Measurements from ENCODE around the gene ZDHHC7. TPM values are rescaled to one million over a fixed set of nuclear protein-coding genes. Genes with fewer than 3 reads are reported as not detected.

The ZDHHC7 gene
- total RNA-seq, 3 donors from 2014 or later (not counting 1 experiment from before 2014, with no cell fraction given) = 37.9 to 64.9 (median 45.2) TPM

DNA sequence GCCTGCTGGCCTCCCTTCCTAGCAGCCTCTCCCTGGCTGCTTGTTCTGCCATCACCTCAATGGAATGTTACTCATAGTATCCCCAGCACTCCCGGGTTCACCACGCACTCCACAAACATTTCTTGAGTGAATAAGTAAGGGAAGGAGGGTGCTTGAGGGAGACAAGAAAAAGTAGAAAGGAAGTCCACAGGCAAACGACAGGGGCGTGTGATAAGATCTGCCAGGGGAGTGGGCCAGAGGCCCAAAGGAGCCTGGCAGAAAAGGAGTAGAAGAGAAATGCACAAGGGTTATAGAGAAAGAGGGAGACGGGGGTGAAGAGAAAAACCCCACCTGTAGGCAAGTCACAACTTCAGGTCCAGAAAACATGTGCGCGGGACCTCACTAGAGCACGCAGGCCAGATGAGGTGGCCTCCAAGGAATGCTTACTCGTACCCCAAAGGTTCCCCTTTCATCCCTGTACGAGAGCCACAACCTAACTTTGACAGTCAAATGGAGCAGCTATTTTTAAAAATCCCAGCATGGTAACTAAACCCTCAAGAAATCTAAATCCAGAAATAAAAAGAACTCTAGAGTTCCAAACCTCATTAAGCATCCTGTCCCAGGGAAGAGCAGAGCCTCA, 6.6 kb downstream of the ZDHHC7 start:
- intact Hi-C loops (cut with micrococcal nuclease) = no loop called here
- H3K4me3 ChIP-seq (ENCODE audit: low read length) = no peak overlapping the region
- TF ChIP-seq, protein P1, sequence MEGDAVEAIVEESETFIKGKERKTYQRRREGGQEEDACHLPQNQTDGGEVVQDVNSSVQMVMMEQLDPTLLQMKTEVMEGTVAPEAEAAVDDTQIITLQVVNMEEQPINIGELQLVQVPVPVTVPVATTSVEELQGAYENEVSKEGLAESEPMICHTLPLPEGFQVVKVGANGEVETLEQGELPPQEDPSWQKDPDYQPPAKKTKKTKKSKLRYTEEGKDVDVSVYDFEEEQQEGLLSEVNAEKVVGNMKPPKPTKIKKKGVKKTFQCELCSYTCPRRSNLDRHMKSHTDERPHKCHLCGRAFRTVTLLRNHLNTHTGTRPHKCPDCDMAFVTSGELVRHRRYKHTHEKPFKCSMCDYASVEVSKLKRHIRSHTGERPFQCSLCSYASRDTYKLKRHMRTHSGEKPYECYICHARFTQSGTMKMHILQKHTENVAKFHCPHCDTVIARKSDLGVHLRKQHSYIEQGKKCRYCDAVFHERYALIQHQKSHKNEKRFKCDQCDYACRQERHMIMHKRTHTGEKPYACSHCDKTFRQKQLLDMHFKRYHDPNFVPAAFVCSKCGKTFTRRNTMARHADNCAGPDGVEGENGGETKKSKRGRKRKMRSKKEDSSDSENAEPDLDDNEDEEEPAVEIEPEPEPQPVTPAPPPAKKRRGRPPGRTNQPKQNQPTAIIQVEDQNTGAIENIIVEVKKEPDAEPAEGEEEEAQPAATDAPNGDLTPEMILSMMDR (IDR thresholded peaks at IDR 0.05) = no peak
- peaks cover 28% of the 10 kb centered on the region for H3K4me1 ChIP-seq (ENCODE audit: control insufficient read depth, insufficient read depth, low read length)
- no peaks in the 10 kb centered on the region for H3K9me3 ChIP-seq (ENCODE audit: control insufficient read depth, insufficient read depth, low read length)
- WGBS (ENCODE audit: insufficient coverage) = 67% methylated on average over 8 of the region's 10 CpGs
- Mint-ChIP-seq H3K27me3 (ENCODE audit: low read depth in 2 of 2) (no peaks in the 10 kb centered on the region), H3K36me3 (no peaks in the 10 kb centered on the region), H3K9me3 (no peaks in the 10 kb centered on the region), H3K4me3 (no peak overlapping the region), H3K27ac (peak overlapping the region in 1 of 2 donors; percentile 43), H3K4me1 (peaks cover 51 to 66% of the 10 kb centered on the region in 2 donors)
- H3K27ac ChIP-seq (ENCODE audit: low read length) = no peak overlapping the region
- H3K36me3 ChIP-seq (ENCODE audit: control insufficient read depth, insufficient read depth, low read length) = peaks cover 3% of the 10 kb centered on the region
- H3K27me3 ChIP-seq (ENCODE audit: control insufficient read depth, insufficient read depth, low read length) = no peaks in the 10 kb centered on the region
- DNase-seq (no peak), ATAC-seq (no peak)

DNA sequence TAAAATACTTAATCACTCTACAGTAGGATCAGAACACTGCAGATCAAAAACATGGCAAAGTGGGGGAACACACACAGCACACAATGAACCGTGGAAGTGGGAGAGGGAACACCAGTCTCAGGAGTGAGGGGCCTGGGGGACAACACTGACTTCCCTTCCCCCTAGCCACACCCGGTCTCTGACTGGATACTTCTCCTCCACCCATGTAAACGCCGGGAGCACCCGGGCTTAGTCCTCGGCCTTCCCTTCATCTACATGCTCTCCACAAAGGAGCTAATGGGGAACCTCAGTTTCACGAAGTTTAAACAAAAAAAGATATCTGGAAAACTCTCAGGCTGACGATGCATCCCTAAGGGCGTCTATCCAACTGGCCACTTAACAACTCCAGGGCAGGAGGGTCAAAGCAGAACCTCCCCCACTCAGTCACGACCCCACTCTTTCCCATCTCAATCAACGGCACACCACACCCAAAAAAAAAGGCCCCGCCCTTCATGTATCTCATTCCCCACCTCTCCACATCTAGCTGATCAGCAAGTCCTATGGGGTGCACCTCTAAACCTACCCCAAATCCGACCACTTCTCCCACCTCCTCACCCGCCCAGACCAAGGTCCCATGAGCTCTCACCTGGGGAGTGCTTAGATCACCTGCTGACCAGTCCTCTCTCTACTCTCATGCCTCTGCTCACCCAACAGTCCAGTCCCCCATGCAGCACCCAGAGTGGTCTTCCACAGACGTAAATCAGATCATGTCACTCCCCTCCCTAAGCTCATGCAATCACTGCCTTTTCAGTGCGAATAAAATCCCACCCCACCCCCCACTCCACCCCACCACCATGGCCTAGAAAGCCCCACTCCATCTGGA, 7.4 kb downstream of the ZDHHC7 start:
- Mint-ChIP-seq H3K27ac (peak overlapping the region in 1 of 2 donors; percentile 78), H3K4me3 (no peak overlapping the region), H3K27me3 (ENCODE audit: low read depth in 2 of 2) (no peaks in the 10 kb centered on the region), H3K9me3 (no peaks in the 10 kb centered on the region), H3K4me1 (peaks cover 57 to 66% of the 10 kb centered on the region in 2 donors), H3K36me3 (no peaks in the 10 kb centered on the region)
- Histone ChIP-seq H3K9me3 (ENCODE audit: control insufficient read depth, insufficient read depth, low read length) (no peaks in the 10 kb centered on the region), H3K4me3 (ENCODE audit: low read length) (no peak overlapping the region), H3K36me3 (ENCODE audit: control insufficient read depth, insufficient read depth, low read length) (peaks cover 5% of the 10 kb centered on the region), H3K27ac (ENCODE audit: low read length) (no peak overlapping the region), H3K27me3 (ENCODE audit: control insufficient read depth, insufficient read depth, low read length) (no peaks in the 10 kb centered on the region), H3K4me1 (ENCODE audit: control insufficient read depth, insufficient read depth, low read length) (peaks cover 27% of the 10 kb centered on the region)
- no peak for DNase-seq
- TF ChIP-seq, protein P1 (IDR thresholded peaks at IDR 0.05) = no peak
- intact Hi-C loops (cut with micrococcal nuclease) = no loop called here
- no peak for ATAC-seq
- 87% methylated on average over 16 of the region's 16 CpGs for WGBS (ENCODE audit: insufficient coverage)

DNA sequence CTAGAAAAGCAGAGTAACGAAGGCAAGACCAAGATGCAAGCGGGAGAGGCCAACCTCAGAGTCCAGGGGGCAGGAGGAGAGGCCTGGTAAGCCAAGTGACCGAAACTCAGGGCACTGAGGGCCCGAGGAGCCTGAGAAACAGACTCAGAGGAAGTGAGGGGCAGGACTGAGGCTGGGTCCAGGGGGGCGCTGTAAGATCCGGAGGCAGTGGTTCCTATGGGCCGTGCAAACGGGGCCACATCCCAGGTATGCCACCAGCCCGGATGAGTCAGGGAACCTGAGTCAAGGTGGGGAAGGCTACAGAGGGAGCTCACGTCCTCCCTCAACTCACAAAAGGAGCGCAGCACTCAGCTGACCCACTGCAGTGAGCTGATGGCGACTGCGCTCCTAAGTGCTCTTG, 8.3 kb downstream of the ZDHHC7 start:
- no peaks in the 10 kb centered on the region for H3K27me3 ChIP-seq (ENCODE audit: control insufficient read depth, insufficient read depth, low read length)
- ATAC-seq = peak in 1 of 3 donors; percentile 18
- TF ChIP-seq, protein P1 (IDR thresholded peaks at IDR 0.05) = no peak
- Mint-ChIP-seq H3K27ac (peak overlapping the region in 1 of 2 donors; percentile 78), H3K27me3 (ENCODE audit: low read depth in 2 of 2) (no peaks in the 10 kb centered on the region), H3K4me1 (peaks cover 57 to 62% of the 10 kb centered on the region in 2 donors), H3K9me3 (no peaks in the 10 kb centered on the region), H3K4me3 (no peak overlapping the region), H3K36me3 (no peaks in the 10 kb centered on the region)
- H3K9me3 ChIP-seq (ENCODE audit: control insufficient read depth, insufficient read depth, low read length) = no peaks in the 10 kb centered on the region
- peaks cover 27% of the 10 kb centered on the region for H3K4me1 ChIP-seq (ENCODE audit: control insufficient read depth, insufficient read depth, low read length)
- no peak for DNase-seq
- no peak overlapping the region for H3K27ac ChIP-seq (ENCODE audit: low read length)
- WGBS (ENCODE audit: insufficient coverage) = 91% methylated on average over 13 of the region's 13 CpGs
- intact Hi-C loops (cut with micrococcal nuclease) = no loop called here
- no peak overlapping the region for H3K4me3 ChIP-seq (ENCODE audit: low read length)
- H3K36me3 ChIP-seq (ENCODE audit: control insufficient read depth, insufficient read depth, low read length) = peaks cover 5% of the 10 kb centered on the region
